ENCODE data around the gene CDC23.
"Not testable (repeated sequence)": the region's sequence is repeated elsewhere in the genome, so short reads cannot be mapped to it uniquely, and the experiment has no call there.

Gene CDC23

GRCh38 chr5:138213161-138214029, at the start of gene CDC23:
Gene CDC23 (minus strand): TSS chr5:138213323. CDS start chr5:138213312, 11 bp downstream.
- DNase-seq (ENCODE audit: low spot score), result peak; percentile 95

- DNase-seq (ENCODE audit: low spot score), result no peak
Observed at GRCh38 chr5:138258704-138259292, 45.7 kb upstream of the CDC23 start.

GRCh38 chr5:138257583-138257982, 44.5 kb upstream of the CDC23 start:
- no peak for DNase-seq (ENCODE audit: low spot score)

GRCh38 chr5:138252944-138253343, 39.8 kb upstream of the CDC23 start:
- DNase-seq (ENCODE audit: low spot score), result no peak

- not testable (repeated sequence) for DNase-seq (ENCODE audit: low spot score)
Observed at GRCh38 chr5:138247800-138248199, 34.7 kb upstream of the CDC23 start.

- no peak for DNase-seq (ENCODE audit: low spot score)
Observed at GRCh38 chr5:138246822-138247221, 33.7 kb upstream of the CDC23 start.

- DNase-seq (ENCODE audit: low spot score), result no peak
Observed at GRCh38 chr5:138246334-138246733, 33.2 kb upstream of the CDC23 start.

GRCh38 chr5:138245717-138246116, 32.6 kb upstream of the CDC23 start:
- peak; percentile 76 for DNase-seq (ENCODE audit: low spot score)

GRCh38 chr5:138243794-138244193, 30.7 kb upstream of the CDC23 start:
- peak; percentile 55 for DNase-seq (ENCODE audit: low spot score)

- peak; percentile 68 for DNase-seq (ENCODE audit: low spot score)
Observed at GRCh38 chr5:138241688-138242571, 28.8 kb upstream of the CDC23 start.

GRCh38 chr5:138240650-138241385, 27.7 kb upstream of the CDC23 start:
- no peak for DNase-seq (ENCODE audit: low spot score)

GRCh38 chr5:138238034-138238433, 24.9 kb upstream of the CDC23 start:
- no peak for DNase-seq (ENCODE audit: low spot score)

- DNase-seq (ENCODE audit: low spot score), result no peak
Observed at GRCh38 chr5:138234651-138235050, 21.5 kb upstream of the CDC23 start.

- DNase-seq (ENCODE audit: low spot score), result no peak
Observed at GRCh38 chr5:138233280-138233679, 20.2 kb upstream of the CDC23 start.

GRCh38 chr5:138230981-138231589, 18.0 kb upstream of the CDC23 start:
- no peak for DNase-seq (ENCODE audit: low spot score)

GRCh38 chr5:138230261-138230660, 17.1 kb upstream of the CDC23 start:
- no peak for DNase-seq (ENCODE audit: low spot score)

GRCh38 chr5:138229387-138229786, 16.3 kb upstream of the CDC23 start:
- no peak for DNase-seq (ENCODE audit: low spot score)

GRCh38 chr5:138226910-138227309, 13.8 kb upstream of the CDC23 start:
- no peak for DNase-seq (ENCODE audit: low spot score)

GRCh38 chr5:138224712-138225111, 11.6 kb upstream of the CDC23 start:
- DNase-seq (ENCODE audit: low spot score), result no peak

GRCh38 chr5:138223532-138223931, 10.4 kb upstream of the CDC23 start:
- no peak for DNase-seq (ENCODE audit: low spot score)

- DNase-seq (ENCODE audit: low spot score), result no peak
Observed at GRCh38 chr5:138216799-138217198, 3.7 kb upstream of the CDC23 start.

- no peak for DNase-seq (ENCODE audit: low spot score)
Observed at GRCh38 chr5:138212828-138213160, 329 bp downstream of the CDC23 start.
